HG03025 (cell line): ENCODE measurements around the gene IMP4.

Experiments
- ATAC-seq: cut with Tn5 transposase; IDR thresholded peaks from one replicate; pipeline ENCODE4 v1.9.1; 2021; ENCODE audit warnings: mild to moderate bottlenecking, moderate library complexity; ENCODE audit not compliant: unreplicated experiment, low FRiP score

The IMP4 gene

GRCh38 chr2:130391872-130392670 lies 49.4 kb downstream of the IMP4 start:
- ATAC-seq, result no peak

- no peak for ATAC-seq
Observed at GRCh38 chr2:130393318-130393910, 50.7 kb downstream of the IMP4 start.
